SK-N-MC (cell line): ENCODE results near the gene EXOC1L.

Experiments
- EZH2 ChIP-seq: fragments of 200-600 bp; sonication (generic); IDR thresholded peaks from one replicate; pipeline ENCODE4 v1.6.1; 2017; ENCODE audit warnings: antibody characterized with exemption
- POLR2AphosphoS5 ChIP-seq: IDR thresholded peaks from 2 replicates; pipeline ENCODE4 v1.6.1; 2012; ENCODE audit warnings: mild to moderate bottlenecking, low read depth, low read length, borderline replicate concordance

GRCh38 chr4:55865228-55865806, 45.7 kb downstream of the EXOC1L start:
- TF ChIP-seq POLR2AphosphoS5, result no peak
- no peak for TF ChIP-seq EZH2
